Globus pallidus (tissue), 1 donor: ENCODE measurements around the gene PCDH9.

Source experiments
- DNase-seq: peaks from one replicate; pipeline ENCODE4 v3.0.0-alpha.2; 2015; ENCODE audit warnings: low spot score

The PCDH9 gene

DNA sequence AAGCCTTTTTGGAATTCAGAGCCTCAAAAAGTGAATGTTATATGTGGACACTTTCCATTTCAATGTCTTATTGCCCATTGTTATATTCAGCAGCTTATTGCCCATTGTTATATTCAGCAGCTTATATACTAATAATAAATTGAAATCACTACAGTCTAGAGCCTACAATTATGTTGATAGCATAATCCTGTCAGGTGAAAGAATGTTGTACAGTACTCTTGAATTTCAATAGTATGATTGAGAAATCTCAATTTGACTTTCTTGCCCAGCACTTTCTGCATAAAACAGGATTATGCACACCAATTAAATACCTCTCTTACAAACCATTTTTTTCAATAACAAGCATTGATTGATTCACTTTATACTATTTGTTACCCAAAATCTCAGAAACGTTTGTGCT, 260.8 kb downstream of the PCDH9 start:
- no peak for DNase-seq

DNA sequence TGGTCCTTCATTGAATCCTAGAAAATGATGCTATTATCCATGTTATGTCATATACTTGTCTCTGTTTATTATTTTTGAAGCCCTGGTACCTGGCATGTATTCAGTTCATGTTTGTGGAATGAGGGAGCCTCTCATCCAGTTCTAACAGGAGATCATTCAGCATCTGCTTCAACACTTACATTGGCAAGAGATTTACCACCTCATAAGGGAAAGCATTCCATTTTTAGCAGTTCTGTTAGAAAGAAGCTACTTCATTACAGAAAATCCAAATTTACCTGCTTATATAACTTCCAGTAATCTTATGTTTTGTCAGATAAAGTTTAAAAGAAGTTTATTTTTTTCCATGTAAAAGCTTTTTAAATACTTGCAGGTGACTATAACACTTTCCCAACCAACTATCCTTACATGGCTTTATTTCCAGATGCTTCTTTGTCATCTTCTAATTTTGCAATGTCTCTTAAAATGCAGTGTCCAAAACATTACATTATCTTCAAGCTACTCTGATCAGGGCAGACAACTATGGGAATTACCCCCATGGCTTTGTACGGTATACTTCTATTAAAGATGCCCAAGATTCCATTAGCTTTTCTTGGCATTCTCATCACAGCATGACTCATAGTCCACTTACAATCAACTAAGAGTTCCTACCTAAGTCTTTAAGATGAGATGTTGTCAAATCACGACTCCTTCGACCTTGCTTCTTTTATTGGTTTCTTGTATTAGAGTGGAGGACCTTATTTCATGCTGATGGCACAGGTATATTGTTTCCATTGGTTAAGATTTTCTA, 262.1 kb downstream of the PCDH9 start:
- no peak for DNase-seq

DNA sequence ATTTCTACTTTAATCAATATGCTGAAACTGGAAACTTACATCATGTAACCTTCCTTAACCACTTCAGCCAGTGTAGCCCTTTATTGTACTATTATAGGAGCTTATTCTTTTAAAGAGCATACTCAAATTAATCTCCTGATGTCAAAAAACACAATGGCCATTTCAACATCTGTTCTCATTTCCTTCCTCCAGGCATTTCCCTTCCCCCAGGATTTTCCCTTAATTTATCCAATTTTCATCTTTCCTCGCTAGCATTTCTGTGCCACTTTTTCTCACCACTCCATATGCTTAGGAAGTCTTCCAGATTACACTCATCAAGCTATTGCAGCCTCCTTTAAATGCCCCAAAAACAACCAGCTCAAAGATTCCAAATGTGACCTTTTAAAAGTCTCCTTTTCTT, 265.0 kb downstream of the PCDH9 start:
- no peak for DNase-seq

DNA sequence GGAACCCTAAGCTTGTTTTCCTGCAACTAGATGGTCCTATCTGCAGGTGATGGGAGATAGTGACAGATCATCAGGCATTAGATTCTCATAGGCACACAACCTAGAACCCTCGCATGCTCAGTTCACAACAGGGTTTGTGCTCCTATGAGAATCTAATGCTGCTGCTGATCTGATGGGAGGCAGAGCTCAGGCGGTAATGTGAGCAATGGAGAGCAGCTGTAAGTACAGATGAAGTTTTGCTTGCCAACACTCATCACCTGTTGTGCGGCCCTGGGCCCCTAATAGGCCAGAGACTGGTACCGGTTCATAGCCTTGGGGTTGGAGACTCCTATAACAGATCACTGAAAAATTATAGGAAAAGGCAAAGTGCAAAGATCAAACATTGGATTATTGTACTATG, 267.2 kb downstream of the PCDH9 start:
- DNase-seq, result no peak

DNA sequence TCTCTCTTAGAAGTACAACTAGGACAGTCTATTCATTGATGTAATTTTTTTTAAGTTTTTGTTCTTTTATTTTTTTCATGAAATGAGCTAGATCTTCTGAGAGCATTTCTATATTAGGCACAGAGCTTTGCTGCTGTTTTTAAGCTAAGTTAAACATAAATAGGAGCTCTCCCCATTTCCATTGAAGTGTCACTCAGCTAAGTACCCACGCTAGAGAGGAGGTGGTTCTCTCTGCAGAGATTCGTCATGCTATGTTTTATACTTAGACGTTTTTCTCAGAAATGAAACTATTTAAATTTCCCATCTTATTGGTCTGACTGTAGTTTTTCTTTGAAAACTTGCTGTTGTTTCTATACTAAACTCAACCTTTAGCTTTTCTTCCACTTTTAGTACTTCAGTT, 271.5 kb downstream of the PCDH9 start:
- no peak for DNase-seq

DNA sequence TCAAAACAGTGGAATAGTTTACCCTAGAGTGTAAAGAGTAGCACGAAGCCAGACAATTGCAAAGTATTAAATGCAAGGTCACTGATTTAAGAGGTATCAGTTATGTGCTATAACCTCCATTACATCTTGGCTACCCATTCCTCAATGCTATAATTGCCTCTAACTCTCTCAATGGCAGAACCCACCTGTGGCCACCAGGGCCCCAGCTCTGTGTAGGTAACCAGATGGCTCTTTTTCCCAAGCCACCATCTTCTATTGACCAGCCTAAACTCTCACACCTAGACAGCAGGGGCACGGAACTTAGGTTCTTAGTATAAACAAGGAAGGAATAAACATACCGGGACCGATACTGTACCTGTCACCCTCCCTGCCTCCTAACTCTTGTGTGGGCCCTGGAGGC, 277.6 kb downstream of the PCDH9 start:
- DNase-seq, result no peak

DNA sequence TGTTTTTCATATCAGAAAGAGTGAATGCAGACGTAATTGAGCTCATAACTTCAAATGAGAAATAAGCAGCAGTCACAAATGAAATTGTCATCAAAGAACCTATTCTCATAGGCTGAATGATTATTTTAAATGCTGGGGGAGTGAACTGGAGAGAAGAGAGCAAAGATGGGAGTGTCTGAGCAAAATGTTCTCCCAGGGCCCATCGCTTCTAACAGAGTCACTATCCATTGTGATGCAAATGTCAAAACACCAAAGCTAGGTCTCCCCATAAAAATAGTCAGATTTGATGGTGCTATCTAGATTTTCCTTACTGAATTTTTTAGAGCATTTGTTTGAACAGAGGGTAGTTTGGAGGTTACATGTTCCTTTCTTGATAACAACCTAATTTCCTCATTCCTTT, 278.7 kb downstream of the PCDH9 start:
- no peak for DNase-seq

DNA sequence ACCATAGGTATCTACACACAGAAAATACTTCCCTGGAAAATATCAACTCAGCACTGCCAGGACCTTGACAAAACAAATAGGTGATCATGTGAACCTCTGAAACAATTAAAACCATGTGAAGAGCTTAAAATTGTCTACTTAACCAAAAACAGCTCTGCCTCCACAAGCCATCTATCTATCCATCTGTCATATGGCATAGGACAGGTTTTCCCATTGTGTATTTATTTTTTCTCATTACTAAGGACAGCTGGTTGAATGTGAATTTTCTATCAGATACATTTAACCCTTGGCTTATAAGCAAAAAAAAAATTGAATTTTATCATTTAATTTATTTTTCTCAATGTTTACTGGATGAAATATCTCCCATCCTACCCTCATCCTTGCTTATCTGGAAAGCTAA, 279.5 kb downstream of the PCDH9 start:
- no peak for DNase-seq

DNA sequence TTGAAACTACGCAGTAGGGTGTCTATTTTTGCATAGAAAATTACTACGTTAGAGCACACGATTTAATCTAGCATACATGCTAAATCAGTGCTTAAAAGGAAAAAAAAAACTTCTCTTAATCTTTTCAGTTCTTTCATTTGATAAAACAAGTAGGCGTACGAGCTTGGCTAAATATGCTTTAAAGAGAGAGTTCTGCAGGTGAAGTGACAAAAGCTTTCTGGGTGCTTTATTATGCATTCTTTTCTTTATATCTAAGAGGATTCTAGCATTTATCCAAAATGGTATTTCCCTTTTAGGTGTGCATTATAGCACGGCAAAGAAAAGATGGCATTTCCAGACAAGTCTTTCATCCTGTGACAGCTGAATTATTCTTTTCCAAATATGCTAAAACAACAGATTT, 281.2 kb downstream of the PCDH9 start:
- no peak for DNase-seq

DNA sequence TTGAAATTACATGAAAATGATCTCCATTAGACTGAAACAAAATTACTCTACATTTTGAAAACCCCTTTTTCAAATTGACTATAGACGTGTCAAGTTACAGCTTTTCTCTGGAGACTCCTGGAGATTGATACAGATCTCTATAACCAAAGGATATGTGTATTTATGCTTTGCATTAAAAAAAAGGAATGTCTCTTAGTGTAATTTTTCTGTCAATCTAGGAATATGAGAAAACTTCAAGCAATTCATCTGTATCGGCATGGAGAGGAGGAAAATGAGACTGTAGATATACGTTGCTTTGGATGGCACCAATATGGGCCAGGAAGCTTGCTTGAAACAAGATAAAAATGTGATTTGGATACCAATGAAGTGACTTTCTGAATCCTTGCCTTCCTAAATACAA, 286.6 kb downstream of the PCDH9 start:
- DNase-seq, result no peak

DNA sequence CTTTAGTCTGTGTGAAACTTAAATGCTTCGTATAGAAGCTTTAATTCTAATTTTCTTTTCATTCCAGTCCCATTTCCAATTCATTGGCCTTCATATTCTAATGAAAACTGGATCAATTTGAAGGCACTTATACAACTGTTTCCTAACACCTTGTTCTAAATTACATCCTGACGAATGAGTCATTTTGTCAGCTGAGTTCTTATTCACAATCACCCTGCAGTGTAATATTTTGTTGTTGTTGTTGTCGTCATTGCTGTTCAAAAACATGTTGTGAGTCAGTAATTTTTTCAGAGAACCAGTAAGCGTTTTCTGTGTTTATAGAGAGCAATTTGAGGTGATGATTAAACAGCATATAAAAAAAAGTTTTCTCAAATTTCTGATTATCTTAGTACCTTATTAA, 290.0 kb downstream of the PCDH9 start:
- DNase-seq, result no peak

DNA sequence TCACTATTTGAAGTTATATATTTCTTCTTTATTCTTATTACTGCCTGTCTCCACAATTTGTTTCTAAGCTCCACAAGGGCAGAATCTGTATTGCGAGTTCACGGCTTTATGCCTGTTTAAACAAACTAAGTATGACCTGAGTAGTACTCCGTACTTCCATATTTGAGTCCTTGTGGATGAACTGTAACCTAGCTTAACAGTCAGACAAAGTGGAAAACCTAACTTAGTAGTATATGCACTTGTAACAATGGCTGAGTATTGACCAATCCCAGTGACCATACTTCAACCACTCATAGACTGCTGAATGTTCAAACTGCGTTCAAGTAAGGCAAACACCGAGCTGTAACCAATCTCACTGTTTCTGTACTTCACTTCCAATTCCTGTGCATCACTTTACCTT, 292.7 kb downstream of the PCDH9 start:
- DNase-seq, result no peak

DNA sequence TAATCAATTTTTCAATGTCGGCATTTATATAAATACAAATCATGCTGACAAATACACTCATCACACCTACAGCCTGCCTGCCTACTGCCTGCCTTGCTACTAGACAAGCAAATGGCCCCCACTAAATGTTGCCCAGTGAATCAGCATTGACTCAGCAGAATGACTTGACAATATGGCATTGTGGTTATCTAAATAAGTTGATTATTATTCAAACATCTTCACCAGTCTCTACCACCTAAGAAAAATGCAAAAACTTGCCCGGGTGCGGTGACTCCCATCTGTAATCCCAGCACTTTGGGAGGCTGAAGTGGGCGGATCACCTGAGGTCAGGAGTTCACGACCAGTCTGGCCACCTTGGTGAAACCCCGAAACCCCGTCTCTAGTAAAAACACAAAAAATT, 296.1 kb downstream of the PCDH9 start:
- no peak for DNase-seq

DNA sequence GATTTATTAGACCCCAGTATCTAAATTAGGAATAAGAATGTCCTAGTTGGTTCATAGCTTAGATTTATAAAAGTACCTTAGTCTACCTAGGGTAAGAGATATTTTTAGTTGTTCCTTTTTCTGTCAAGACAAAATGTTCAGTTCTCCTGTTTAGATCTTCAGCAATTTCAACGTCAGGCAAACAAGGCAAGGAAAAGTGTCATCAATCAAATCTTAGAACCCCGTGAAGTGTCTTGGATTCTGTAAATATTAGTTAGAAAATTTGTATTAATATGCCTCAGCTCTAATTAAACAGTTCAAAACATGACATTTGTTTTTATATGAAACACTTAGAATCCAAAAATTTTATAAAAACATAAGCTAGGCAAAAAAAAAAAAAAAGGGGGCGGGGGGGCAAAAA, 296.6 kb downstream of the PCDH9 start:
- no peak for DNase-seq

DNA sequence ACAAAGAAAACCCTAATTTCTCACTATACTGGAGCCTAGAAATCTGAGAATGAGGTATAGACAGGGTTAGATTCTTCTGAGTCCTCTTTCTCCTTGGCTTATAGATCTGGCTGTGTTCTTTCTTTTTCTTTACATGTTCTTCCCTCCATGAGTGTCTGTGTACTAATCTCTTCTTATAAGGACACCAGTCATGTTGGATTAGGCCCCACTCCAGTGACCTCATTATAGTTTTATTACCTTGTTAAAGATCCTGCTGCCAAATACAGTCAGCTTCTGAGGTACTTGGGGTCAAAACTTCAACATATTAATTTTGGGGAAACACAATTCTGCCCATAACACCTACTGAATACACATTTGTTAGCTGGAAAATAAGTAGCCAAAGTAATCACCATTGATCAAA, 302.6 kb downstream of the PCDH9 start:
- DNase-seq, result no peak

DNA sequence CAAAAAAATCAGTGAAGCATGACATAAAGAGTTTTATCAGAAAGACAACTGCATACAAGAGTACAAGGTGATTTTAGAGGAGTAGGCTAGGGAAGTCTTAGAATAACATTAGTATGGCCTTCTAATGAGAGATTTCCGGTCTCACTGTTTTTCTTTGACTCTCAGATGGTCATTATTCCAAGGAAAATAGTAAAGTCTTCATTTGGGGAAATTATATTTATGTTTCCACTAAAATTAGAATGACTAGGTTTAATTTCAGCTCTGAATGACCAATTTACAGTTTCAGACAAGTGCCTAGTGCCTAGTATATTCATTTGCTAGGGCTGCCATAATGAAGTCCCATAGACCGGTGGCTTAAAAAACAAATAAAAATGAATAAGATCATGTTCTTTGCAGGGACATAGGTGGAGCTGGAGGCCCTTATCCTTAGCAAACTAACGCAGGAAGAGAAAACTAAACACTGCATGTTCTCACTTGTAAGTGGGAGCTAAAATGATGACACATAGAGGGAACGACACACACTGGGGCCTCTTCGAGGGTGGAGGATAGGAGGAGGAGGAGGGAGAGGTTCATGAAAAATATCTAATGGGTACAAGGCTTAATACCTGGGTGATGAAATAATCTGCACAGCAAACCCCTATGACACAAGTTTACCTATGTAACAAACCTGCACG, 303.1 kb downstream of the PCDH9 start:
- no peak for DNase-seq

DNA sequence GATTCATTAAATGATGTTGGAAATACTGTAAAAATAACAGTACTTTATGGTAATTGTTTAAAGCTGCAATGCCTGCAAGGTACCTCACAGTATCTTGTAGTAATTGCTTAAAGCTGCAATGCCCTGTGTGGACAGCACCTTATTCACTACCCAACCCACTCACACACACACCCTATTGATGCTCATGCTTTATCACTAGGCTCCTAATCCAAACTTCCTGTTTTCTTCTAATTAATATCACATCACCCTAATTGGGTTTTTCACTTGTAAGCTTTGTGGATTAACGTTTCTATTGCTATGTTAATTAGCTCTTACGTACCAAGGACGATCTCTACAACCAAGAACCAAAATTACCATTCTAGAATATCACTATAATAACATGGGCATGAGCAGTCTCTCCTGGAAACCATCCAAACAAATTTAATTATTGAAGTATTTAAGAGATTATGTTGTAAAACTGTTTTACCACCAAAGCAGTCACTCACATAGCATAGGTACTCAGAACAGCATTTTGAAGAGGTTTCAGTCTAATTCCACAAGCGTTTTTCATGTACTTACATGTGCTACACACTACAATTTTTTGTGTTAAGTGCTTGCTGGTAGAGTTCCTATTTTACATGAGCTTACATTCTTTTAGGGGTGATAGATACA, 303.8 kb downstream of the PCDH9 start:
- DNase-seq, result no peak

DNA sequence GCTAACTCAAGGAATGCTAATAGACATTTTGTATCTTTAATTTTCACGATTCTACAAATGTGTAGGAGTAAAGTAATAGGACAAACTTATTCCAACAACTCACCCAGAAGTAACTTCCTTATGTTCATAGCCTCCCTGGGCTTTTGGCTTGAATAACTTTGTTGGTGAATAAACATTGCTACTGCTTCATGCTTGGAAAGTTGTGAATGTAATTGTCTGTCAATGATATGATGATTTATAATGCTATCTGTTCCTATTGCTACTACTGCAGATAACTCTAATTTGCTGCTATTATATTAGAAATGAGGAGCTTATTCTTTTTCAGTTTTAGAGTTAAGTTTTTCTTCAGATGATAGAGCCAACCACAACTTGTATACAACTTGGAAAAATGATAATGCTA, 307.7 kb downstream of the PCDH9 start:
- DNase-seq, result no peak

DNA sequence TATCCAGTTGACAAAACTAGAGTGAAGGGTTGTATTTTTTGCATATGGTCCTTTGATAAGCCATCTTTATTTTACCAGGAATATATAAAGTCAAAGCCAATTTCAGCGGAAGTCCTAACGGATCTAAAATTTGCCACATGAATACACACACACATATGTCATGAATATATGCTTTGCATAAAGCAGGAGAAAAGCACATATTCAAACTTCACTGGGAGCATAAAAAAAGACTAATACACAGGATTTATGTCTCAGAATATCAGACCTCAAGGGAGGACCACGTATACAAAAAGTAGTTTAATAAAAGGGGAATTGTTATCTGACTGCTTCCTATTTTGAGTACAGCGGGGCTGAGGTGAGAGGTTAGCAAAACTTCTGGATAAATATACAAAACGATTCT, 308.7 kb downstream of the PCDH9 start:
- no peak for DNase-seq

DNA sequence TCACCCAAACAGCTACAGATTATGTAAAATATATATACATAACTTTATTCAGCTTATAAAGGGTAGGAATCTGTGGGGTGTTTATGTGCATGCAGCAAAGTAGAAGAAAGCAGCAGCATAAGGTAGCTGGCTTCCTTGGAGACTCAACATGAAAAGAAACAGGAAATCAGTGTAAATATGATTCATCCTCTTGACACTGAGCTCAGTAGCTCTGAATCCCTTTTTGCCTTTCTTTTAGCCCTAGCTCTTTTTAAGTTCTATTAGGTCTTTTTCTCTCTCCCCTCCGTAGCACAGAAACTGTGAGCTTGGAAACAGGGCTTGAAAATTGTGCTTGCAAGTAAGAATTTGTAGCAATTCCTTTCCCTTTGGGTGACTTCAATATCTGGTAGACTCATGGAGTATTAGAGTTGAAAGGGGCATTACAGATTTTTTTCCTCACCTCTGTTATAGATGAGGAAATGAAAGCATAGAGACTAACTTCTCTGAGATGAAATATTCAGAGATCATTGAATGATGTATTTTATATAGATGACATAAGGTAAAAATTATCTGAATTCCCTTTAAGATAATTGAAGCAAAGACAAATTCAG, 314.4 kb downstream of the PCDH9 start:
- no peak for DNase-seq

DNA sequence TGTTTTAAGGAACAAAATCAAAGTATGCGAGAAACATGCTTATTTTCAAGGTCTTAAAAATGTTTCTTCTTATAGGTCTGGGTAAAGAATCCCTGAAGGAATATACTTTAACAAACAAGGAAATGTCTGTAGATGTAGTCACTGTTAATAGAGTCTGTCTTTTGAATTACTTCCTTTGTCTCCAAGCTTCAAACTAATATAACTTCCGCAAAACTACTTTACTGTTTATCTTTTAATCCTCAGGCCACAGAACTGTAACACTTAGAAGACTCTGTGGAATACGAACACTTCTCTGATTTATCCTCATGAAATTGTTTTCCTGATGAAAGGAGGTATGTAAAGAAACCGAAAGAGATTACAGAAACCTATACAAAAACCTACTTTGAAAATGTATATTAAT, 316.0 kb downstream of the PCDH9 start:
- no peak for DNase-seq

DNA sequence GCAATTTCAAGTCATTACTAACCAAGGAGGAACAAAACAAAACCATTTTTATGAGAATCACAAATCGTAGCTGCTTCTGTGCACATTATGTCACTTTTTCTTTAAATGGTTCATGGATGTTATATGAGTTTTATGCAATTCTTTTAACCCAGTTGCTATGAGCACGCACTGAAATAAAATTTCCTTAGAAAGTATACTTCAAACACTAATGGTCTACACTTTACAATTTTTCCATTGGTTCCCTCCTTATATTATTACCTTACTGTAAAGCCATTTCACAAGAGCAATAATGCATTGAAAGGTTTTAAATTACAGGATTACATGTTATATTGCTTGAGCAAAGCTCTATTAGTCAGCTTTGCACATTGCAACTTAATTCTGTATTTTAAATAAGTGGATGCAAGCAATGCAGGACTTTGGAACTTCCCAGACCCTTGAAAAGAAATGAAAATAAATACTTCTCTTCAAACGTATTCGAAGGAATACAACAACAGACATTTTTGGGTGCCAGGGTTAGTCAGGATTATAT, 318.7 kb downstream of the PCDH9 start:
- DNase-seq, result no peak

DNA sequence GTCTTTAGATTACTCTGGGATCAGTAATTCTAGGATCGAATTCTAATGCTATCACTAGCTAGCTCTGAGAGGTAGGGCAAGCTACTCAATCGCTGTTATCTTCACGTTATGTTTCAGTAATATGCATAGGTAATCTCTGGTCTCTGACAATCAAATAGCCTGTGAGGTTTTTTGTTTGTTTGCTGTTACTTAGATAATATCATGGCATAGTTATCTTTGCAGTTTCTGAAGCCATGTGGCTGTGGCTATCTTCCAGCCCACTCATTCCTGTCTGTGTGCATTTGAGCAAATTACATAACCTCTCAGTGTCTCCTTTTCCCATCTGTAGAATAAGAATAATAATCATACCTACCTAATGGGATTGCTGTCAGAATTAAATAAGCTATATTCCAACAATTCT, 330.2 kb downstream of the PCDH9 start:
- DNase-seq, result no peak
